ENCODE measurements around the gene RBM19. TPM values are rescaled to one million over a fixed set of nuclear protein-coding genes. Genes with fewer than 3 reads are reported as not detected.

Gene RBM19
- total and polyA plus RNA-seq, 10 donors, result 13.6 to 46.7 (median 34.5) TPM

- TF ChIP-seq POLR2AphosphoS5 (IDR thresholded peaks at IDR 0.05) (no peak), CTCF (IDR thresholded peaks at IDR 0.05 in 8 of 11, conservative IDR thresholded peaks at IDR 0.05 in 3 of 11) (no peak), POLR2A (IDR thresholded peaks at IDR 0.05) (no peak)
- Histone ChIP-seq H3K9me3 (no peaks in the 10 kb centered on the region), H3K4me3 (no peak overlapping the region), H3K4me1 (no peaks in the 10 kb centered on the region), H3K27me3 (replicated peaks in 1 of 7) (no peaks in the 10 kb centered on the region), H3K27ac (no peak overlapping the region), H3K36me3 (peaks cover 0 to 99% (median 30%) of the 10 kb centered on the region in 6 donors)
- 89 to 92% (median 90%) methylated on average over 32 of the region's 32 CpGs for WGBS, 5 donors
- intact Hi-C loops (cut with DNase I; ENCODE audit: low total_unique reads), result loop anchor here (10.0 kb wide), 1 partner anchor 435 kb away; no protein-coding TSS in a partner anchor
- DNase-seq, result no peak
These were observed 66.3 kb downstream of the RBM19 start for GRCh38 chr12:113899561-113900471.

GRCh38 chr12:113899042-113899560, 67.0 kb downstream of the RBM19 start:
- H3K27me3 ChIP-seq (replicated peaks in 1 of 7), result no peaks in the 10 kb centered on the region
- WGBS, 5 donors, result 84 to 94% (median 92%) methylated on average over 6 of the region's 6 CpGs
- DNase-seq, result no peak

GRCh38 chr12:113898466-113898865, 67.7 kb downstream of the RBM19 start:
- 95 to 97% (median 96%) methylated on average over 8 of the region's 8 CpGs for WGBS, 5 donors
- Histone ChIP-seq H3K27ac (no peak overlapping the region), H3K27me3 (replicated peaks in 1 of 7) (no peaks in the 10 kb centered on the region), H3K4me3 (no peak overlapping the region), H3K9me3 (no peaks in the 10 kb centered on the region), H3K36me3 (peaks cover 0 to 99% (median 18%) of the 10 kb centered on the region in 6 donors), H3K4me1 (no peaks in the 10 kb centered on the region)
- DNase-seq, result no peak
- intact Hi-C loops (cut with DNase I; ENCODE audit: low total_unique reads), result no loop called here
- no peak for TF ChIP-seq POLR2AphosphoS5 (IDR thresholded peaks at IDR 0.05)
- TF ChIP-seq CTCF (IDR thresholded peaks at IDR 0.05 in 8 of 11, conservative IDR thresholded peaks at IDR 0.05 in 3 of 11), result no peak
- no peak for TF ChIP-seq POLR2A (IDR thresholded peaks at IDR 0.05)

More at GRCh38 chr12:113899042-113899560, 67.0 kb downstream of the RBM19 start:
- TF ChIP-seq POLR2A (IDR thresholded peaks at IDR 0.05) (no peak), POLR2AphosphoS5 (IDR thresholded peaks at IDR 0.05) (no peak), CTCF (IDR thresholded peaks at IDR 0.05 in 8 of 11, conservative IDR thresholded peaks at IDR 0.05 in 3 of 11) (no peak)
- Histone ChIP-seq H3K4me1 (no peaks in the 10 kb centered on the region), H3K36me3 (peaks cover 0 to 99% (median 24%) of the 10 kb centered on the region in 6 donors), H3K27ac (no peak overlapping the region), H3K9me3 (no peaks in the 10 kb centered on the region), H3K4me3 (no peak overlapping the region)
- intact Hi-C loops (cut with DNase I; ENCODE audit: low total_unique reads), result no loop called here

GRCh38 chr12:113897406-113897805, 68.7 kb downstream of the RBM19 start:
- no peak overlapping the region for H3K27ac ChIP-seq
- WGBS, 5 donors, result 95 to 98% (median 96%) methylated on average over 7 of the region's 7 CpGs
- no peak for DNase-seq
- H3K9me3 ChIP-seq, result no peaks in the 10 kb centered on the region
- peaks cover 0 to 99% (median 15%) of the 10 kb centered on the region in 6 donors for H3K36me3 ChIP-seq
- TF ChIP-seq CTCF (IDR thresholded peaks at IDR 0.05 in 8 of 11, conservative IDR thresholded peaks at IDR 0.05 in 3 of 11), result no peak
- TF ChIP-seq POLR2A (IDR thresholded peaks at IDR 0.05), result no peak
- no peak for TF ChIP-seq POLR2AphosphoS5 (IDR thresholded peaks at IDR 0.05)
- intact Hi-C loops (cut with DNase I; ENCODE audit: low total_unique reads), result no loop called here
- H3K27me3 ChIP-seq (replicated peaks in 1 of 7), result no peaks in the 10 kb centered on the region
- no peaks in the 10 kb centered on the region for H3K4me1 ChIP-seq
- no peak overlapping the region for H3K4me3 ChIP-seq
